Superior temporal gyrus (tissue), 1 donor: Measurements from ENCODE around the gene B3GNT5.

ENCODE experiments used
- DNase-seq: peaks from one replicate; pipeline ENCODE4 v3.0.0-alpha.2; 2016; ENCODE audit errors: extremely low spot score

Gene B3GNT5

GRCh38 chr3:183319371-183319770 lies 66.3 kb downstream of the B3GNT5 start:
- DNase-seq, result no peak
